Frontal cortex (tissue), 4 donors: ENCODE measurements around the gene CLPSL1. TPM values are rescaled to one million over a fixed set of nuclear protein-coding genes. Genes with fewer than 3 reads are reported as not detected.
"Not testable (repeated sequence)": the region's sequence is repeated elsewhere in the genome, so short reads cannot be mapped to it uniquely, and the experiment has no call there.

Experiments used
- DNase-seq, 2 donors: peaks; one replicate each; pipeline ENCODE4 v3.0.0; 2012; ENCODE audit warnings: low spot score in 2 of 2
- FAIRE-seq: peaks from 2 replicates; lab custom pipeline; 2012; peaks lifted over from hg19 to GRCh38; lab: Jason Lieb, UNC
- total RNA-seq: library from RNA; depleted of rRNA; stranded (reverse); fragments of >200 nt; gene quantifications from one replicate; pipeline ENCODE4 v1.2.3, GENCODE V29; 2014
- donor health status: control.
- donor health status: control.
- donor health status: control.

CLPSL1 gene, protein sequence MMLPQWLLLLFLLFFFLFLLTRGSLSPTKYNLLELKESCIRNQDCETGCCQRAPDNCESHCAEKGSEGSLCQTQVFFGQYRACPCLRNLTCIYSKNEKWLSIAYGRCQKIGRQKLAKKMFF
- total RNA-seq = not detected

DNA sequence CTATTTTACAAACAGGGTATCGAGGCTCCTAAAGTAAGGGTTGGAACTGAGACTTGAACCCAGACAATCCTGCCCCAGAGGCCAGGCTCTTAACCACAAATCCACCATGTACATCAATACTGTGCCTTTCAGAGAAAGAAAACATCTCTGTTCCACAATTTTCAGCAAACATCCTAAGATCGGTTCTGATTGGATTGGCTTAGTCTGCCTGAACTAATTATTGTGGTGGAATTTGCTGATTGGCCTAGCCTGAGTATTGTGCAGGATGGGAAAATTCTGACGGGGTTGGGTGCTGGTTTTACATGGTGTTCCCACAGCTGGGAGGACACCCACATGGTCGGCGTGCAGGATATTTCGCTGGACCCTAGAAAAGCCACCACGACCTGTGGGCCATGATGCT, at the start of gene CLPSL1:
Gene CLPSL1, plus strand, starts transcription at position 301 of the 400 bp plus-strand sequence. Its CDS starts 92 bp downstream, at position 393.
- no peak for FAIRE-seq
- DNase-seq = no peak

DNA sequence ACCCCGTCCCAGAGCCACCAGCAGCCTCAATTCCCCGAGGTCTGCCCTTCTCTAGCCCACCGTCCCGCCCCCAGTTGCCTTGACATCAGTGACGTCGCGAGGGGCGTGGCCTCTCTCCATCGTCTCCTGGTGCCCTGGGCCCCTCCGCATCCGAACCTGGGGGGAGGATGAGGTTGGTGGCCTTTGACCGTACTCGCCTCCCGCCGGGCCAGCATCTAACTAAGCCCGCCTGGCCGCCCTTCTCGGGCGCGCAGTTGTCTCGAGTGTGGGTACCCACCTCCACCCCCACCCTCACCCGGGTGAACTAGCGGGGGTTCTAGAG, 49.4 kb upstream of the CLPSL1 start:
- DNase-seq = peak; percentile 90
- no peak for FAIRE-seq

DNA sequence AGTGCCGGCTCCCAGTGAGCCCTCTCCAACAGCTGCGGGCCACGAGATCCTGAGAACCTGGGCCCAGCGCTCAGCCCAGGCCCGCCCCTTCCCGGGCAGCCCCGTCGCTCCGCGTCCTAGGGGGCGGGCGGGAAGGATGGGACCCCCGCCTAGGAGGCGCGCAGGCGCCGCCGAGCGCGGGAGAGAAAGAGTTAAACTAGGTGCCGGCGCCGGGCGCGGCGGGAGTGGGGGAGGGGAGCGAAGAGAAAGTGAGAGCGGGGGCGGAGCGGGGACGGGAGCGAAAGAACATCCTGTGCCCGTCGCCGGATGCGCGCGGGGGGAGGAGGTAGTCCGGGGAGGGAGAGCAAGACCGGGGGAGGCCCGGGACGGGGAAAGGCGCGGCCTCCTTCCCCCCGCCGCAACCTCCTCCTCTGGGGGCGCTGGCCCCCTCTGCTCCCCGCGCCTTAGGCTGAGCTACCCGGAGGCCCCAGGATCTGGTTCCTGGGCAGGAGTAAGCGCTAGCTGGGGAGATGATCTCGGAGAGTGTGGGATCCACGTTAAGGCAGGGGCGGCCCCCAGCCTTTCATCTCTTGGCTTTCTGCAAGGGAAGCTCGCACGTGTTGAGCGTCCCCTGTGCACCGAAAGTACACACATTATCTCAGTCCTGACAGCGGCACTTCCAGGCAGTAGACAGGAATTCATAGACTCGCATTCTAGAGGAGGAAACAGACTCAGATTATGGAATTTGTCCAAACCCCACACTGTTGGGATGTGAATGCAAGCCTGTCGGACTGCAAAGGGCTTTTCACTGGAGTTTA, 48.9 kb upstream of the CLPSL1 start:
- peak; percentile 74 to 87 for DNase-seq
- no peak for FAIRE-seq

DNA sequence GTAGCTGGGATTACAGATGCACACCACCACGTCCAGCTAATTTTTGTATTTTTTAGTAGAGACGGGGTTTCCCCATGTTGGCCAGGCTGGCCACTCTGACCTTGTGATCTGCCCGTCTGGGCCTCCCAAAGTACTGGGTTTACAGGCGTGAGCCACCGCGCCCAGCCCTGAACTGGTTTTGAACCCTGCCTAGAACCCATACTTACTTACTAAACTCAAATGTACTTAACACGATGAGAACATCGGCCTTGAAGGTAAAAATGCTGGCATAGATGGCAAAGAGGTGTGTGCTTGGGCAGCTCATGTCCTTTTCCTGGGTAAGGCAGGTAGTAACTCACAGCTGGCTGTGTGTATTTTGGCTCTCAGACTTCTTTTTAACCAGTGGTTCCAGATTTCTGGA, 47.2 kb upstream of the CLPSL1 start:
- DNase-seq (no peak), FAIRE-seq (no peak)

DNA sequence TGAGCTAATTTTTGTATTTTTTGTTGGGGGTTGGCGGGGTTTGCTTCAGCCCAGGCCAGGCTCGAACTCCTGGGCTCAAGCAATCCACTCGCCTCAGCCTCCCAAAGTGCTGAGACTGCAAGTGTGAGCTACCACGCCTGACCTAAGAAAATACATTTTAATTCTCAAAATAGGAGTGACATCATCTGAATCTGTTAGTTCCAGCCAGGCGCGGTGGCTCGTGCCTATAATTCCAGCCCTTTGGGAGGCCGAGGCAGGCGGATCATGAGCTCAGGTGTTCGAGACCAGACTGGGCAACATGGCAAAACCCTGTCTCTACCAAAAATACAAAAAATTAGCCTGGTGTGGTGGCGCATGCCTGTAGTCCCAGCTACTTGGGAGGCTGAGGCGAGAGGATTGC, 46.5 kb upstream of the CLPSL1 start:
- not testable (repeated sequence) for DNase-seq, FAIRE-seq

DNA sequence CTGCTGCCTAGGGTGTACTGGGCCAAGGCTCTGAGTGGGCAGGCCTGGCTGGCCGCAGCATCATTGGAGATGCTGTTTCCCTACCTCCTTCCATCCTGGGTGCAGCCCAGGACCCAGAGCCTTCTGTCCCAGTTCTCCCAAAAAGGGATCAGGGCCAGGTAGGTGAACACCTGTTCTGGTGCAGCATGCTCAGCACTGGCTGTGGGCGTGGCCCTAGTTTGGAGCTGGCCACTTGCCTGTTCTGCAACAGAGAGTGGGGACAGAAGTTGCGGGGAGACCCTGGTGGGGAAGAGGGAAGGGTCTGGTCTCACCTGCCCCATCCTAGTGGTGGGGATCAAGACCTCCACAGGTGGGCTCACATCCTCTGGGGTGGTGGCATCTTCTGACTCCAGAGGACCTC, 45.4 kb upstream of the CLPSL1 start:
- FAIRE-seq (no peak), DNase-seq (no peak)

DNA sequence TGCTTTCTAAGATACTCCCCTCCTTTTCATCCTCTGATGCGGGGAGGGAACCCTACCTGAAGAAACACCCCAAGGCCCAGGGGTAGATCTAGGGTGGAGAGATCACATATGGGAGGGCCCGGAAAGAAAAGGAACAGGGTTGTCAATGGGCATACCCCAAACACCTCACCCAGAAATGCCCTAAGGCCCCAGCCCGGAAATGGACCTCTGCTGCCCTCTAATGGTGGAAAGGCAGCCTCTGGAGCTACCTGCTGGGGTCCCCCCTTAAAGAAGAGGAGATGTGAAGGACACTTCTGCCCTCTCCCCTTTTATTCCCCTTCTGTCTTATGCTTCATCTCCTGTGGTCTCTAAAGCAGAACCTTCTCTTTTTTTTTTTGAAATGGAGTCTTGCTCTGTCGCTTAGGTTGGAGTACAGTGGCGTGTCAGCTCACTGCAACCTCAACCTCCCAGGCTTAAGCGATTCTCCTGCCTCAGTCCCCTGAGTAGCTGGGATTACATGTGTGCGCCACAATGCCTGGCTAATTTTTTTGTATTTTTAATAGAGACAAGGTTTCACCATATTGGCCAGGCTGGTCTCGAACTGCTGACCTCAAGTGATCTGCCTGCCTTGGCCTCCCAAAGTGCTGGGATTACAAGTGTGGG, 44.4 kb upstream of the CLPSL1 start:
- no peak for FAIRE-seq
- peak; percentile 54 to 67 for DNase-seq

DNA sequence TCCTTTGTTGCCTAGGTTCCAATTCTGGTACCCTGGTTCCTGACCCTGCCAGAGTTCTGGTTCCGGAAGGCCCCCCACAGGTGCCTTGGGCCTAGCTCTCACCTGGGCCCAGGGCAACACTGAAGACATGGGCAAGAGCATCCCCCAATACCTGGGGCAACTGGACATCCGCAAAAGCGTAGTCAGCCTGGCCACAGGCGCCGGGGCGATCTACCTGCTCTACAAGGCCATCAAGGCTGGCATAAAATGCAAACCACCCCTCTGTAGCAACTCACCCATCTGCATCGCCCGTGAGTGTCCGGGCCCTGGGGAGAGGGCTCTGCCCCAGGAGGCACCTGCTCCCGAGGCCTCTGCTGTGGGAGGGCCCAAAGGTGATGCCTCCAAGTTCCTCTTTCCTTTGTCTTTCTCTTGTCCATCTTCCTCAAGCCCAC, 43.8 kb upstream of the CLPSL1 start, which contains the start of gene ARMC12:
Gene ARMC12, plus strand, starts transcription at position 51 of the 431 bp plus-strand sequence. Its CDS starts 77 bp downstream, at position 128.
- DNase-seq = no peak
- FAIRE-seq = no peak

DNA sequence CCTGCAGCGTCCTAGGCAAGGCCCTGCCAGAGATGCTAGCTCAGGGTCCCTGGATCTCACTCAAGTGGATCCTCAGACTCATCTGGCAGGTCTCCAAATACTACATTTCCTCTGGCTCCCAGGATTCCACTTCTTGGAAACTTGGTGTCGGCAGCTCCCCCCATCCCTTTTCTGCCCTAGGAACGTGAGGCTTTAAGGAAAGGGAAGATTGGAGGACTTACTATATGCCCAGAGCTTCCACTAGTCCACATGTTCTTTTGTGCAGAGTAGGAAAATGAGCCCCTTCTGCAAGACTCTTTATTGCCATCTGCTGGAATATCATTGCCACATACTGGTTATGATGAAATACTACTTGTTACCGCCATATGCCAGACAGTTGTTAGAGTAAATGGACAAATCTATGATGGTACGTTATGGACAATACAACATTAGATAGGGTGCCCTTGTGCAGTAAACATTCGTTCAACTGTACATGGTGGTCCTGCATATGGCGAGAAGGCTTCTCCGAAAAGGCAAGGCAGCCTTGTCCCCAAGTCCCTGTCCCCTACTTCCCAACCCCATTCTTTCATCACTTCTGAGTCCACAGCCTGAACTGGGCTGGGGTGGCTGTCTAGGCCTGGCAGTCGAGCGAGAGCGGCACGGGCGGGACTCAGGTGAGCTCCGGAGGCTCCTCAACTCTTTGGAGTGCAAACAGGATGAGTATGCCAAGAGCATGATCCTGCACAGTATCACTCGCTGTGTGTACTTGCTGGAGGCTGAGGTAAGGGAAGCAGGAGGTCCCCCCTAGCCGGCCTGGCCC, 43.2 kb upstream of the CLPSL1 start:
- DNase-seq = peak; percentile 59 to 82
- FAIRE-seq = peak; percentile 6

DNA sequence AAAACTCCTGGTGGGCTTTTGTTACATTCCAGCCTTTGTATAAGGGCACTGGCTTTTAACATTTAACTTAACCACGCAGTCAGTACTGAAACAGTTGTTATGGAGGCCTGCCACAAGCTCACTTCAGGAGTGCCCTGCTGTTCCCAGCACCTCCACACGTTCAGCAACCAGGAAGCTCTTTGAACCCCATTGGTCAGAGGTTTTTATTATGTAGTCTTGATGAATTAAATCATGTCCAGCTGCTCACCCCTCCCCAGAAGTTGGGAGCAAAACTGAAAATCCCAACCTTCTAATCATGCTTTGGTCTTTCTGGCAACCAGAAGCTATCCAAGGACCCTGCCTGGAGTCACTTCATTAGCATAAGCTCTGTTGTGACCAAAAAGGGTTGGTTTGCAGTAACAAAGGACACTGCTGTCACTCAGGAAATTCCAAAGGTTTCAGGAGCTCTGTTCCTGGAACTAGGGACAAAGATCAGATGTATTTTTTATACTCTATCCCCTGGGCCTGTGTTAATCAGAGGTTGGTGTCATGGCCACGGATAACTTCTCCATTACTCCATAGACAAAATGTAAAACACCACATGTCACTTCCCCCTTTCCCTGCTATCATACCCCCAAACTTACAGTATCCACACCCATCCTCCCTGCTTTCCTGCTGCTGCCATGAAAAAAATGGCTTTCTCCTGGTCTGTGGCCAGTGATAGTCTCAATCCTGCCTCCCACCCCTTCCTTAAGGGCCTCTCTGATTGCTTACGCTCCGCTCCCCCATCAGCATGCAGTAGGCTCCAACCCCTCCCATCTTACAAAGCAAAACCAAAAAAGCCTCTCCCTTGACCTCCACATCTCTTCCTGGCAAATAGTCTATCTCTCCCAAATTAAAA, 40.9 kb upstream of the CLPSL1 start:
- DNase-seq = no peak
- FAIRE-seq = no peak

DNA sequence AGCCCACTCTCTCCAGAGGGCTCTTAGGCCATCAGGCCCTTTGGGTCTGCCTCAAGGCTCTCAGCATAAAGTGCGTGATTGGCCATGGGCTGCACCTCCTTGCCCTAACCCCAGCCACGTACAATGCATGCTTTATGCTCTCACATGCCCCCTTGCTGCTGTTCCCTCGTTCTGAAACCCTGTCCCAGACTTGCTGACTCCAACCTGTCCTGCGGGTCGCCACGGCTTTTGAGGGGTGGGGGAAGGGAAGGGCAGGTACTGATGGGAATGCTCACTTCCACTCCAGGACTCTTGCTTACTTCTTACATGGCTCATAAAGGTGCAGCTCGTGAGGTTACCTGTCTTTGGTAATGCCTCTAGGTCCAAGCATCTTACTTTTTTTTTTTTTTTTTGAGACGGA, 38.0 kb upstream of the CLPSL1 start:
- no peak for DNase-seq
- no peak for FAIRE-seq

DNA sequence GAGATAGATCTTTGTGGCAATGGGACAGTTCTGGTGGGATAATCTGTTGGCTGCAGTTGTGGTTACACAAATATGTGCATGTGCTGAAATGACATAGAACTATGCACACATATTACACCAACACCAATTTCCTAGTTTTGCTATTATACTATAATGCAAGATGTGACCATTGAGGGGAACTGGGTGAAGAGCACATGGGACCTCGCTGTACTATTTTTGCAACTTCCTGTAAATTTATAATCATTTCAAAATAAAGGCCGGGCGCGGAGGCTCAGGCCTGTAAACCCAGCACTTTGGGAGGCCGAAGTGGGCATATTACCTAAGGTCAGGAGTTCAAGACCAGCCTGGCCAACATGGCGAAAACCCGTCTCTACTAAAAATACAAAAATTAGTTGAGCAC, 35.3 kb upstream of the CLPSL1 start:
- DNase-seq (no peak), FAIRE-seq (no peak)

DNA sequence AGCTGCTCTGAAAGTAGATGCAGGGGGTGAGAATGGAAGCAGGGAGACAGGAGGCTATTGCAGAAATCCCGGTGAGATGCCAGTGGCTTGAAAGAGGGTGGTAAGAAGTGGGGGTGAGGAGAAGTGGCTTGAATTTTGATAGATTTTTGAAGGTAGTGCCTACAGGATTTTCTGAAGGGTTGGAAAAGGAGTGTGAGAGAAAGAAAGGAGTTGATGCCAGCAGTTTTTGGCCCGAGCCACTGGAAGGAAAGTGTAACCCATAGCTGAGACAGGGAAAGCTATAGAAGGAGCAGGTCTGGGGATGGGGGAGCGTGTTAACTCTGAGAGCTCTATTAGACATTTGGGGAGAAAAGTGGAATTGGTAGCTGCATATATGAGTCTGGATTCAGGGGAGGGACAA, 34.3 kb upstream of the CLPSL1 start:
- FAIRE-seq = no peak
- no peak for DNase-seq

DNA sequence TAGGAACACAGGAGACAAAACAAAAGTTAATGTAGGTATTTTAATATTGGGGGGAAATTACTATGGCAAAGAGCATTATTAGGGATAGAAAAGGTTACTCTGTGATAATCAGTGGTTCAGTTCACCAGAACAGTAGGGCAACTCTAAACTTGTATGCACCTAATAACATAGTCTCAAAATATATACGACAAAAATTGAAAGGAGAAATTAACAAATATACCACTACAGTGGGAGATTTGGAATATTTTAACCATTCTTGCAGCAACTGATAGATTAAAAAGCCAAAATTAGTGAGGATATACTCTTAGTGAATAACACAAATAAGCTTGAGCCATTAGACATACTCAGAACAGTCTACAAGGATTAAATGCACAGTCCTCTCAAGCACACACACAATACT, 32.9 kb upstream of the CLPSL1 start:
- no peak for FAIRE-seq
- DNase-seq = no peak

DNA sequence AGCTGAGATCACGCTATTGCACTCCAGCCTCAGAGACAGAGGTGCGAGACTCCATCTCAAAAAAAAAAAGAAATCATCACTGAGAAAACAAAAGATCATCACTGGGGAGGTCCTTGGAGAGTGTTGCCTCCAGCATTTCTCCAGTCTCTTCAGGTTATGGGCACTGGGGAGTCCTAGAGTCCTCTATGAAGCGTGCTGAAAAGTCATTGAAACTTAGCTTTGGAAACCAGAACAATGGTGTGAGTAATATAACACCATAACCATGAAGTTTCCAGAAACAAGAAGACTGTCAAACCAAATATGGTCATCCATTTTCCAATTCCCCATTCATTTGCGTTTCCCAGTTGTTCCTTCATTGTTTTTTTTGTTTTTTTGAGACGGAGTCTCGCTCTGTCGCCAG, 30.3 kb upstream of the CLPSL1 start:
- FAIRE-seq = no peak
- DNase-seq = no peak

DNA sequence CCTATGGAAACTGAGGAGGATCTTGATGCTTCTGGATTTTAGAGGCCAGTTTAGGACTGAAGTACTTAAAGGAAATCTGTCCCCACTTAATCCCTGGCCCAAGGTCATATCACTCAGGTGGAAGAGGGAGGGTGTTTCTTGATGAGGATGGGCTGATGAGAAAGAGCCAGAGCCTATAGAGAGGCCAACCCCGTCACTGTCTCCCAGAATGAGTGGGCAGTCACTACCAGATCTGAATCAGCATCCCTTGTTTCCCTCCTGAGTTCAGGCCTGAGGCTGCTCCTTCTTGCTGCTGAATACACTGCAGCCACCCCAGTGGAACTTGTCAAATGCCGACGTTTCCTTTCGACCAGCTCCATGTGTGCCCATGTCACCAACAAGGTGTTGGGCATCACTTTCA, 29.2 kb upstream of the CLPSL1 start:
- DNase-seq = no peak
- FAIRE-seq = no peak

DNA sequence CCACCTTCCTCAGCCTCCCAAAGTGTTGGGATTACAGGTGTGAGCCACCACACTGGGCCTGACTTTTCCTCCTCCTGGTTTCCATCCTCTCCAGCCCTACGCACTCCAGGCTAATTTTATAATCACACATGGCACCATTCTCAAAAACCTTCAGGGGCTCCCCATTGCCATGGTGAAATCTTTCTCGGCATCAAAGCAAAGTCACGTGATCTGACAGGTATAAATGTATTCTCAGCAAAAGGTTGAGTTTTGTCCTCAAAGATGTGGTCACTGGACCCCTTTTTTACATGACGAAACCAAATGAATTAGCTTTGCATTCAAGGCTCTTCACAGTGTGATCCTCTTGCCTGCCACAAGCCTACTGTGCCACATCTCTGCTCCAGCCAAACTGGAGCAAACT, 28.5 kb upstream of the CLPSL1 start:
- FAIRE-seq (no peak), DNase-seq (no peak)

DNA sequence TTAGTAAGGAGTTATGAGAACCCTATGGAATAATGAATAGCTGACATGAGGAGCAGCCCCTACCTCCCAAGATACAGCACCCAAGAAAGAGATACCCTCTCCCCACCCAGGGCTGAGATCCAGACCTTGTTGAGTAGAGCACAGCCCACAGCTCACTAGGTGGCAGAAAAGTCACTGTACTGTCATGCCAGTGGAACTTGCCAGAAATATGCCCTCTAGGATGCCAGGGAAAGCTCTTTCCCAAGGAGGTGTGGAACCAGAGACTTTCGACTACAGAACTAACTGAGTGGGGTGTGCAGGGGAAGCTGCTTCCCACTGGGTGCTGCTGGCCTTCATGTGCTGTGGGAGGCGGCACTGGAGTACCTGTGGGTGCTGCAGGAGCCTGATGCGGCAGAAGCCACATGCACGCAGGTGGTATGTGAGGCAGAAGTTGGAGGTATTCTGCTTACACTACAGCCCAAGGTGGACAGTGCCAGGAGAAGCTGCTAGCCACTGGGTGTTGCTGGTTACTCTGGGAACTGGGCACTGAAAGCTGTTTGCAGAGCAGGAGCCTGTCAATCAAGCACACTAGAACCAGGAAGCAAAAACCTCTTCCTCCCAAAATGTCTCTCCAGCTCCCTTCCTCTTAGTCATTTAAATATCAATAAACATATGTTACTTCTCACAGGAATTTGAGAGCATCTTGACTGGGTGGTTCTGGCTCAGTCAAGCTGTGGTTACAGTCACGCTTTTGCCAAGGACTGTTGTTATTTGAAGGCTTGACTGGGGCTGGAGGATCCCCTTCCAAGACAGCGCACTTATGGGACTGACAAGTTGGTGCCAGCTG, 26.2 kb upstream of the CLPSL1 start:
- FAIRE-seq (no peak), DNase-seq (no peak)
